Esophagus muscularis mucosa (tissue), 3 donors: ENCODE measurements around the gene SIGLEC6.

ENCODE experiments used
- POLR2A ChIP-seq: fragments of 450-650 bp; IDR thresholded peaks from one replicate; pipeline ENCODE4 v1.6.1; 2017; ENCODE audit warnings: antibody characterized with exemption, moderate library complexity, mild to moderate bottlenecking, low read depth
- POLR2AphosphoS5 ChIP-seq, 2 donors: sonication (generic); formaldehyde crosslinking; IDR thresholded peaks; one replicate each; pipeline ENCODE4 v1.6.1; 2017; ENCODE audit warnings: antibody characterized with exemption in 2 of 2
- TF ChIP-seq, protein P1 (sequence below), 3 experiments: fragments of 200-600 bp in 2 of 3; fragments of 450-650 bp in 1 of 3; sonication (generic) in 2 of 3; IDR thresholded peaks; one replicate each; pipeline ENCODE4 v1.5.1; 2017 to 2019; ENCODE audit warnings: antibody characterized with exemption in 3 of 3, mild to moderate bottlenecking in 2 of 3, moderate library complexity in 1 of 3

GRCh38 chr19:51476164-51476563 is 55.3 kb downstream of the SIGLEC6 start:
- TF ChIP-seq, protein P1, sequence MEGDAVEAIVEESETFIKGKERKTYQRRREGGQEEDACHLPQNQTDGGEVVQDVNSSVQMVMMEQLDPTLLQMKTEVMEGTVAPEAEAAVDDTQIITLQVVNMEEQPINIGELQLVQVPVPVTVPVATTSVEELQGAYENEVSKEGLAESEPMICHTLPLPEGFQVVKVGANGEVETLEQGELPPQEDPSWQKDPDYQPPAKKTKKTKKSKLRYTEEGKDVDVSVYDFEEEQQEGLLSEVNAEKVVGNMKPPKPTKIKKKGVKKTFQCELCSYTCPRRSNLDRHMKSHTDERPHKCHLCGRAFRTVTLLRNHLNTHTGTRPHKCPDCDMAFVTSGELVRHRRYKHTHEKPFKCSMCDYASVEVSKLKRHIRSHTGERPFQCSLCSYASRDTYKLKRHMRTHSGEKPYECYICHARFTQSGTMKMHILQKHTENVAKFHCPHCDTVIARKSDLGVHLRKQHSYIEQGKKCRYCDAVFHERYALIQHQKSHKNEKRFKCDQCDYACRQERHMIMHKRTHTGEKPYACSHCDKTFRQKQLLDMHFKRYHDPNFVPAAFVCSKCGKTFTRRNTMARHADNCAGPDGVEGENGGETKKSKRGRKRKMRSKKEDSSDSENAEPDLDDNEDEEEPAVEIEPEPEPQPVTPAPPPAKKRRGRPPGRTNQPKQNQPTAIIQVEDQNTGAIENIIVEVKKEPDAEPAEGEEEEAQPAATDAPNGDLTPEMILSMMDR (IDR thresholded peaks at IDR 0.05): no peak
- TF ChIP-seq POLR2AphosphoS5 (IDR thresholded peaks at IDR 0.05) (no peak), POLR2A (no peak)
